Renal cortical epithelial cell (primary cell): ENCODE results near the gene KDM2A. TPM values are rescaled to one million over a fixed set of nuclear protein-coding genes. Genes with fewer than 3 reads are reported as not detected.

ENCODE experiments used
- DNase-seq: peaks from one replicate; pipeline ENCODE4 v3.0.0-alpha.2; 2011; ENCODE audit warnings: low read depth
- total RNA-seq: library from RNA; depleted of rRNA; stranded (reverse); fragments of >200 nt; gene quantifications from 2 replicates; pipeline ENCODE4 v1.2.3, GENCODE V29; 2014

The KDM2A gene
- total RNA-seq, 1 donor from 2014 or later = 92.4 TPM

DNA sequence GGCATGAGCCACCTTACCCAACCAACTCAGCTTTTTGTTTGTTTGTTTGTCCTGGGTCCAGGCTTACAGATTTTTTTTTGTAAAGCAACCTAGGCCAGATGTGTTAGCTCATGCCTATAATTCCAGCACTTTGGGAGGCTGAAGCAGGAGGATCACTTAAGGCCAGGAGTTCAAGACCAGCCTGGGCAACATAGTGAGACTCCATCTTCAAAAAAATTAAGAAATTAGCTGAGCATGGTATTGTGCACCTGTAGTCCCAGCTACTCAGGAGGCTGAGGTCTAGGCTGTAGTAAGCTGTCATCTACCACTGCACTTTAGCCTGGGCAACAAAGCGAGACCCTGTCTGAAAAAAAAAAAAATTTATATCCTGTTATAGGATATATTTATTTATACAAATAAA, 118.5 kb downstream of the KDM2A start:
- no peak for DNase-seq

DNA sequence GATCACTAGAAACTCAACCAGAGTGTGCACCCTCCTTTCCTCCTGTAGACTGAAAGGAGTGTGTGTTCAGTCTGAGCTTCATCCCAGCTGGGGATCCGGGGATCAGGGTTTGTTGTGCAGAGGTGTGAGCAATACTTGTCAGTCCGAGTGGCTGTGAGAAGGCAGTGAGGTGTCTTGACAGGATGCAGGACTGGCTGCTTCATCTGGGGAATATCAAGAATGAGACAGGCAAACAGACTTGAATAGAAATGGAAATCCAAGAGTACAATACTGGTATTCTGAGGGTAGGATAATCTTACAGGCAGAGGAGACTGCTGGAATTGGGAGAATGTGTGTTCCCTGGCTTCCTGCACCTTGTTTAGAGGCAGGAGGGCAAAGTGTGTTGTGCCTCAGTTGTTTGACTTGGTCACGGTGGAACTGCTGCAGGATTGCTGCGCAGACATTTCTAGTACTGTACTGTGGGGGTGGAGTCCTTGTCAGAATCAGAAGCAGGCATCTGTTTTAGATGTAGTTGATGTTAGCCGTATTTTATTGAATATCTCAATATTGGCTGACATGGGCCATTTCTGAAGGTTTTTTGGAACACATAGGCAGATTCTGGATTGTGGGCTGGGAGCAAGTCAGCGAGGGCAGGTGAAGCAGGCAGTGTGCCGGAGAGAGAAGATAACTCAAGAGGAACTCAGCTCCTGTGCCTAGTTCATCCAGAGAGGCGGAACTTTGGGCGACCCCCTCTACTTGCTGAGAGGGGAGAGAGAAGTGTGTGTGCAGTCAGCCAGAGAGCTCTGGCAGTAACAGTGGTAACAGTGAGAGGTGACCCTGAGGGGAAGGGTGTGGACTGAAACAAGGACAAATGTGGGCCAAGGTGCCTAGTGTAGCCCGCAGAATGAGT, 120.1 kb downstream of the KDM2A start:
- DNase-seq = peak; percentile 35

- DNase-seq = peak; percentile 97
These were observed 120.9 kb downstream of the KDM2A start for GRCh38 chr11:67239783-67240575.

DNA sequence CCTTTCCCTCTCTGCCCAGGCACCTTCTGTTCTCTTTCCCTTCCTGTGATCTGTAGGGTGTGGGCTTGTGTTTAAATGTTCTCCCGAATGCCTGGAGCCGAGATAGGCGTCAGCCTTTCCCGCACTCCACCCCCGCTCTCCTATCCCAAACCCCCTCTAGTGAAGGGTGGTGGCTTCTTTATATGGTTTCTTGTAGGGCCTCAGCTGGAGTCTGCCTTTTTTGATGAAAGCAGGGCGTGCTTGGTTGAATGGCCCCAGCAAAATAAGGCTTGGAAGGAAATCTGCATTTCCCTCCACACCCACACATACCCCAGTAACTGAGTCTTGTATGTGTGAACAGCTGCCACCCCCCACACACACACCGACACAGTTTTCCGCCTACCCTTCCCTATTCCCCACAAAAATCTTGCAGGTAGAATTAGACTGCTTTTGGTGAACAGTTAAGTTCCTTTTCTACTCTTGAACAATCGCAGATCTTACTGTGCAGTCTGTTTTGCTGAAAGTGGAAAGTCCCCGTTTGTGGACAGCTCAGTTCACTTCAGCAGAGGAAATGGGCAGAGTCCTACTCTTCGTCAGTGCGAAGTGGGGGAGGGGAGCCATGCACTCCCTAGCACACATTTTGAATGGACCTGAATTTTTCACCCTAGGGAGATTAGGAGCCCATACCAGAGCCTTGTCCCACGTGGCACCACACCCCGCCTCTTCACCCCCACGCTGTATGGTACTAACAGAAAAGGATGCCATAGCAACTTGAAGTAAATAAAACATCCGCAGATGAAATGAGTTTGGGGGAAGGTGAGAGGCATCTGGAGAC, 121.7 kb downstream of the KDM2A start:
- peak; percentile 86 for DNase-seq

- no peak for DNase-seq
These were observed 123.5 kb downstream of the KDM2A start for GRCh38 chr11:67242548-67242947.

GRCh38 chr11:67243051-67243450, 124.0 kb downstream of the KDM2A start:
- no peak for DNase-seq

DNA sequence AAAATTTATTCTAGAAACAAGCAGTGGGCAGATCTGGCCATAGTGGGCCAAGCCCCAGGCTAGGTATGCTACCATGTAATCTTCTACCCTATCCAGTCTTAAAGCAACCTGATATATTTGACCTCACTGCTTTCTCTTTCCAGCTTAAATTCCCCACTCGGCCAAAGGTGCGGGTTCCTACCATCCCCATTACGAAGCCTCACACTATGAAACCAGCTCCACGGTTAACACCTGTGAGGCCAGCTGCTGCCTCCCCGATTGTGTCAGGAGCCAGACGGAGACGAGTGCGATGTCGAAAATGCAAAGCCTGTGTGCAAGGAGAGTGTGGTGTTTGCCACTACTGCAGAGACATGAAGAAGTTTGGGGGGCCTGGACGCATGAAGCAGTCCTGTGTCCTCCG, 126.0 kb downstream of the KDM2A start:
- DNase-seq = no peak

DNA sequence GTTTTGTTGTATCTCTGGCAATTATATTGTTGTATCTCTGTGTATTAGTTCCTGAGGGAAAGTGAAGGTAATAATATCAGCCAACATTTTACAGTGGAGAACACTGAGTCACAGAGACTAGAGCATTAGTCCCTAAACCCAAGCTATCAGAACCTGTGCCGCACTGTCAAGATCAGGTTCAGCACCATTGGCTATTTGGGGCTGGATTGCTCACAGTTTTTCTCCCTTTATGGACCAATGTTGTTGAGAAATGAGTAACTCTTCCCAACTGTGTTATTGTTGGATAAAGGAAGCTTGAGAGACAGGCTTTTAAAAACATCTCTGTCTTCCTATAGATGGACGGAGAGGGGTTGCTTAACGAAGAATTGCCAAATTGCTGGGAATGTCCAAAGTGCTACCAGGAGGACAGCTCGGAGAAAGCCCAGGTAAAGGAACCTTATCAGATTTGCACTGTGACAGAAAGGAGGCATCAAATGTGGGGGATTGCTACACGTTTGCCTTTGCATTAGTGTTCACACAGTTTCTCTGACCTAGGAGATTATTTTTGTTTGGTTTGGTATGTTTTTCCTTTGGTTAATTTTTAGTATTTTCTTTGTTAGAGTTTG, 129.0 kb downstream of the KDM2A start:
- no peak for DNase-seq

DNA sequence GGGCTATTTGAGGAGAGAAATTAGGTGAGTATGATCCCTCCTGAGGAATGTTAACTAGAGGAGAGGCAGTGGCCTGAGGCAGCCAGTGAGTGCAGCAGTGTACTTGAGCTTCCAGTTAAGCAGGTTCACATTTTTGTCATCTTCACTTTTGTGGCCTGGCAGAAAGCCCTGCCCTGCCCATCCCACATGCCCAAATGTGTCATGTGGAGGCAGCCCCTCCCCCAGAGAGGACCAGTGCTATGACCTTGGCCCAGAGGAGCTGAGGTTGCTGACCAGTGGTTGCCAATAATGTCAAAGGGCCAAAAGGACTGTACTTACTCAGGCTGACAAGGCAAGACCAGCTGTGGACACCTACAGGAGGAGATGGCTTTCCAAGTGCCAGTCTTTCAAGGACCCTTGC, 129.6 kb downstream of the KDM2A start:
- peak; percentile 82 for DNase-seq

DNA sequence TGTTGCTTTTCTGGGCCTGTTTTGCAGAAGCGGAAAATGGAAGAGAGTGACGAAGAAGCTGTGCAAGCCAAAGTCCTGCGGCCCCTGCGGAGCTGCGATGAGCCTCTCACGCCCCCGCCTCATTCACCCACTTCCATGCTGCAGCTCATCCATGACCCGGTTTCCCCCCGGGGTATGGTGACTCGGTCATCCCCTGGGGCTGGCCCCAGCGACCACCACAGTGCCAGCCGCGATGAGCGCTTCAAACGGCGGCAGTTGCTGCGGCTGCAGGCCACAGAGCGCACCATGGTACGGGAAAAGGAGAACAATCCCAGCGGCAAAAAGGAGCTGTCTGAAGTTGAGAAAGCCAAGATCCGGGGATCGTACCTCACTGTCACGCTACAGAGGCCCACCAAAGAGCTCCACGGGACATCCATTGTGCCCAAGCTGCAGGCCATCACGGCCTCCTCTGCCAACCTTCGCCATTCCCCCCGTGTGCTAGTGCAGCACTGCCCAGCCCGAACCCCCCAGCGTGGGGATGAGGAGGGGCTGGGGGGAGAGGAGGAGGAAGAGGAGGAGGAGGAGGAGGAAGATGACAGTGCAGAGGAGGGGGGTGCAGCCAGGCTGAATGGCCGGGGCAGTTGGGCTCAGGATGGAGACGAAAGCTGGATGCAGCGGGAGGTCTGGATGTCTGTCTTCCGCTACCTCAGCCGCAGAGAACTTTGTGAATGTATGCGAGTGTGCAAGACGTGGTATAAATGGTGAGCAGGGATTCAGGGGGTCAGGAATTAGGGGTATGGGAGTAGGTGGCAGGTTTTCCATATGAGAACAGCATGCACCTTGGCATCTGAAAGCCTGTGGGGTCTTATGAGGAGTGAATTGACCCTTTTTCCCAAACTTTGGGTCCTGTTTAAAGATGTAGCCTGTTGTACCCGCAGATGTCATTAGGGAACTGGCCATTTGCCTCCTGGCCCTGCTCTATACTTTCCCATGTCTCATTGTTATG, 131.3 kb downstream of the KDM2A start:
- no peak for DNase-seq

- DNase-seq = no peak
These were observed 132.8 kb downstream of the KDM2A start for GRCh38 chr11:67251841-67252240.

DNA sequence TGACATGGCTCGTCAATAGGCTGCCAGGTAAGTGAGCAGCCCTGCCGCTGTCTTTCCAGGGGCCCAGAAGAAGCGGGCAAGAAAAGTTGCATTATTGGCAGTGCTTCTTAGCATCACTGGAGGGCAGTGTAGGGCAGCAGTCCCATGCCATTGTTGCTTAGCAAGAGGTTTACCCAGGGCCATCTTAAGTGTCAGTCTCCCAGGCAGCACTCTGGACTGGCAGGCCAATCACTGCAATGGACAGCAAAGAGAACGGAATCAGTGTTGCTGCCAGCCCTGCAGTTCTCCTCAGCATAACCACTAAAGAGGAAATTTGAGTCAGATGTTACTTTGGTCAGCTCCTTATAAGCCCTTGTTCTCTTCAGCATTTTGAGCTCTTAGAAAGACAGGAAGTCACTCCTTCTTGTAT, 133.8 kb downstream of the KDM2A start:
- peak; percentile 53 for DNase-seq

DNA sequence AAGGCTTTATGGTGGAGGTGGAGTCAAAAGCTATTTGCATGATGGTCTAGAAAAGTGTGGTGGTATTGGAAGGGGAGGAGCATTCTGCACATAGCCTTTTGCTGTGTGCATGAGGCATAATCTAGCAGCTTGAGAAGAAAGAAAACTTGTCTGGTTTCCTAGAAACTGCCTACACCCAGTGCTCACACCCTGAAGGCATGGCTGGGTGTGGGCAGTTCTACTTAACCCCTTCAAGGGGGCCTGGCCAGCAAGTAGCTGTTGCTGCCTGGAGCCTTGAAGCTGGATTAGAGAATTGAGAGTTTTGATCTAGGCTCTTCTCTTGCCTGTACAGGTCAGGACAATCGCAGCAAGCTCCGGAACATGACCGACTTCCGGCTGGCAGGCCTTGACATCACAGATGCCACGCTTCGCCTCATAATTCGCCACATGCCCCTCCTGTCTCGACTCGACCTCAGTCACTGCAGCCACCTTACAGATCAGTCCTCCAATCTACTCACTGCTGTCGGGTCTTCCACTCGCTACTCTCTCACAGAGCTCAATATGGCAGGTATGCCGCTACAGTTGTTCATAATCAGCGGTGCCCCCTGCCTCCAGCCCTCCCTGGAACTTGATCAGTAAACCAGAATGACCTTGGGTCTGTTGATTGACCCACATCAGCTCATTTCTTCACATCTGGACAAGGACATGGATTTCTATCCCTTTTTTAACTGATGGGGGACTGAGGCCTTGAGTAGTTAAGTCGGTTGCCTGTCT, 135.0 kb downstream of the KDM2A start:
- DNase-seq = peak; percentile 79

- no peak for DNase-seq
These were observed 135.7 kb downstream of the KDM2A start for GRCh38 chr11:67254798-67255197.

- no peak for DNase-seq
These were observed 136.3 kb downstream of the KDM2A start for GRCh38 chr11:67255353-67255752.

- no peak for DNase-seq
These were observed 136.8 kb downstream of the KDM2A start for GRCh38 chr11:67255864-67256263.

DNA sequence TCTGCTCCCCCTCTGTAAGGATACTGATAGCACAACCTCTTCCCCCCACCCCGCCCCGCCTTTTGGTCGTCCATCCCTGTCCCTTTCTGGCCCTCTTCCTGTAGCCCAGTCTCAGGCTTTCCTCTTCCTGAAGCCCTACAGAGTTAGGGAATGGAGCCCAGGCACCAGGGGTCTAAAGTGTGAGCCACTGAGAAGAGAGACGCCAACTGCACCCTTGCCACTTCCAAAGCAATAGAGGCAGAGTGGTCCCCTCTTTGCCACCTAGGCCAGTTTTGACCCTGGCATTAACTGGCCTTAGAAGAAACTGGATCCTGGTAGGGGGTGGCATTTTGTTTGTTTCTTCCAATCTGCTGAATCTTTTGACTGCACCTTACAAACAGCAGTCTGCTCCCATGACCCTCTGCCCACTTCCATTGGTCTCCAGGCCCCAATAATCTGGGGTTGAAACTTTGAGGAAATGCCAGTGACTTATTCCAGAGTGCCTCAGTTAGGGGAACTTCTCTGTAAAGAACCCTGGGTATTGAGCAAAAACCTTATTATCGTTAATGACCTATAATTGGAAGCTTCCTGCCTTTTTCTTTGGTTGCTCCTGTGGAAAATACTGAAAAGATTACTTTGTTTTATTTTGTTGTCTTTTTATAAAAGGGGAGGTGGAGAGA, 137.5 kb downstream of the KDM2A start:
- no peak for DNase-seq

DNA sequence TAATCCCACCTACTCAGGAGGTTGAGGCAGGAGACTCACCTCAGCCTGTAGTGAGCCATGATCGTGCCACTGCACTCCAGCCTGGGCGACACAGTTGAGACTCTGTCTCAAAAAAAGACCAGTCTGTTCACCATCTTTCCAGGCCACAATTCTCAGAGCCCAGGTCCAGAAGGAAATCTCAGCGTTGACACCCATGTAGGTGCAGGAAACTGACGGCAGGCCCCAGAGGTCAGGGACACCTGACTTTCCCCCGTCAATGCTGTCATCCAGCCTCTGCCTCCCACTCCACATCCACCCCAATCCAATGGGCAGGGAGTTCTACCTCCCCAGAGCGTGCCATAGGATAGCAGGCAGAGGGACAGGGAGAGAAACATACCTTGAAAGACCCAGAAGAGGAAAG, 141.3 kb downstream of the KDM2A start:
- no peak for DNase-seq
